ENCODE measurements around the gene MS4A8.

GRCh38 chr11:60740573-60740972 lies 41.2 kb downstream of the MS4A8 start:
- TF ChIP-seq FOXM1 (IDR thresholded peaks at IDR 0.05; ENCODE audit: borderline replicate concordance, low read depth), result no peak
- no peak for TF ChIP-seq MAX (IDR thresholded peaks at IDR 0.05)
- no peak for TF ChIP-seq EP300 (IDR thresholded peaks at IDR 0.05; ENCODE audit: borderline replicate concordance)
- no peak for TF ChIP-seq EGR1 (IDR thresholded peaks at IDR 0.05)
- TF ChIP-seq, protein P1, sequence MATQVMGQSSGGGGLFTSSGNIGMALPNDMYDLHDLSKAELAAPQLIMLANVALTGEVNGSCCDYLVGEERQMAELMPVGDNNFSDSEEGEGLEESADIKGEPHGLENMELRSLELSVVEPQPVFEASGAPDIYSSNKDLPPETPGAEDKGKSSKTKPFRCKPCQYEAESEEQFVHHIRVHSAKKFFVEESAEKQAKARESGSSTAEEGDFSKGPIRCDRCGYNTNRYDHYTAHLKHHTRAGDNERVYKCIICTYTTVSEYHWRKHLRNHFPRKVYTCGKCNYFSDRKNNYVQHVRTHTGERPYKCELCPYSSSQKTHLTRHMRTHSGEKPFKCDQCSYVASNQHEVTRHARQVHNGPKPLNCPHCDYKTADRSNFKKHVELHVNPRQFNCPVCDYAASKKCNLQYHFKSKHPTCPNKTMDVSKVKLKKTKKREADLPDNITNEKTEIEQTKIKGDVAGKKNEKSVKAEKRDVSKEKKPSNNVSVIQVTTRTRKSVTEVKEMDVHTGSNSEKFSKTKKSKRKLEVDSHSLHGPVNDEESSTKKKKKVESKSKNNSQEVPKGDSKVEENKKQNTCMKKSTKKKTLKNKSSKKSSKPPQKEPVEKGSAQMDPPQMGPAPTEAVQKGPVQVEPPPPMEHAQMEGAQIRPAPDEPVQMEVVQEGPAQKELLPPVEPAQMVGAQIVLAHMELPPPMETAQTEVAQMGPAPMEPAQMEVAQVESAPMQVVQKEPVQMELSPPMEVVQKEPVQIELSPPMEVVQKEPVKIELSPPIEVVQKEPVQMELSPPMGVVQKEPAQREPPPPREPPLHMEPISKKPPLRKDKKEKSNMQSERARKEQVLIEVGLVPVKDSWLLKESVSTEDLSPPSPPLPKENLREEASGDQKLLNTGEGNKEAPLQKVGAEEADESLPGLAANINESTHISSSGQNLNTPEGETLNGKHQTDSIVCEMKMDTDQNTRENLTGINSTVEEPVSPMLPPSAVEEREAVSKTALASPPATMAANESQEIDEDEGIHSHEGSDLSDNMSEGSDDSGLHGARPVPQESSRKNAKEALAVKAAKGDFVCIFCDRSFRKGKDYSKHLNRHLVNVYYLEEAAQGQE (IDR thresholded peaks at IDR 0.05; ENCODE audit: low read depth), result no peak
- no peak for TF ChIP-seq TEAD4 (IDR thresholded peaks at IDR 0.05)
- TF ChIP-seq CEBPB (IDR thresholded peaks at IDR 0.05), result no peak
- no peak for TF ChIP-seq TAF1 (IDR thresholded peaks at IDR 0.05; ENCODE audit: low read depth)
- TF ChIP-seq RAD21 (IDR thresholded peaks at IDR 0.05; ENCODE audit: low read depth), result no peak
- no peak for TF ChIP-seq TCF12 (IDR thresholded peaks at IDR 0.05; ENCODE audit: low read depth)
- TF ChIP-seq NFIC (IDR thresholded peaks at IDR 0.05), result no peak
- no peak for TF ChIP-seq YY1 (IDR thresholded peaks at IDR 0.05; ENCODE audit: low read depth)
- TF ChIP-seq CREB1 (IDR thresholded peaks at IDR 0.05; ENCODE audit: low read depth), result no peak

Measured in Ishikawa (cell line).